HepG2 (cell line): ENCODE results near the gene SNX21. TPM values are rescaled to one million over a fixed set of nuclear protein-coding genes. Genes with fewer than 3 reads are reported as not detected.

Experiments used
- BCL3 ChIP-seq: sonication (generic); formaldehyde crosslinking; IDR thresholded peaks from 2 replicates; pipeline ENCODE4 v1.5.1; 2020; ENCODE audit warnings: mild to moderate bottlenecking, missing genetic modification reagents, moderate library complexity
- DRAP1 ChIP-seq: IDR thresholded peaks from 2 replicates; pipeline ENCODE4 v1.6.1; 2016; ENCODE audit warnings: missing genetic modification reagents, missing compliant biosample characterization
- EED ChIP-seq: sonication (generic); formaldehyde crosslinking; IDR thresholded peaks from 2 replicates; pipeline ENCODE4 v1.5.0; 2020; ENCODE audit warnings: mild to moderate bottlenecking, missing genetic modification reagents
- HHEX ChIP-seq: IDR thresholded peaks from 2 replicates; pipeline ENCODE4 v1.6.1; 2016; ENCODE audit warnings: control low read depth
- HNF1A ChIP-seq, 2 experiments: sonication (generic) in 1 of 2; formaldehyde crosslinking in 1 of 2; IDR thresholded peaks; 2 replicates each; pipeline versions ENCODE4 v1.4.0 to v1.6.1; 2016 to 2020; ENCODE audit warnings: borderline replicate concordance in 1 of 2, low read depth in 1 of 2, mild to moderate bottlenecking in 1 of 2, missing genetic modification reagents in 1 of 2
- IRX3 ChIP-seq: sonication (generic); formaldehyde crosslinking; IDR thresholded peaks from 2 replicates; pipeline ENCODE4 v1.8.1; 2023; ENCODE audit warnings: mild to moderate bottlenecking, low read depth, missing genetic modification reagents, borderline replicate concordance
- KAT8 ChIP-seq: IDR thresholded peaks from 2 replicates; pipeline ENCODE4 v1.6.1; 2016; ENCODE audit warnings: missing genetic modification reagents, missing compliant biosample characterization
- KLF12 ChIP-seq: sonication (generic); formaldehyde crosslinking; IDR thresholded peaks from 2 replicates; pipeline ENCODE4 v1.4.0; 2020; ENCODE audit warnings: missing genetic modification reagents, borderline replicate concordance
- RCOR2 ChIP-seq: IDR thresholded peaks from 2 replicates; pipeline ENCODE4 v1.6.1; 2016; ENCODE audit warnings: missing biosample characterization, missing genetic modification reagents
- RFX1 ChIP-seq: fragments of 450-650 bp; IDR thresholded peaks from 2 replicates; pipeline ENCODE4 v1.6.1; 2017
- ZBTB33 ChIP-seq: sonication (generic); formaldehyde crosslinking; IDR thresholded peaks from 2 replicates; pipeline ENCODE4 v1.4.0; 2020; ENCODE audit warnings: missing genetic modification reagents
- ZBTB34 ChIP-seq: sonication (generic); formaldehyde crosslinking; IDR thresholded peaks from 2 replicates; pipeline ENCODE4 v1.8.0; 2022; ENCODE audit warnings: mild to moderate bottlenecking, missing genetic modification reagents
- ZKSCAN5 ChIP-seq: sonication (generic); formaldehyde crosslinking; IDR thresholded peaks from 2 replicates; pipeline ENCODE4 v1.5.1; 2020; ENCODE audit warnings: mild to moderate bottlenecking, missing genetic modification reagents
- ZNF18 ChIP-seq: sonication (generic); formaldehyde crosslinking; IDR thresholded peaks from 2 replicates; pipeline ENCODE4 v1.8.0; 2022; ENCODE audit warnings: mild to moderate bottlenecking, missing genetic modification reagents; ENCODE audit not compliant: insufficient replicate concordance
- ZNF547 ChIP-seq: sonication (generic); formaldehyde crosslinking; IDR thresholded peaks from 2 replicates; pipeline ENCODE4 v1.5.1; 2020; ENCODE audit warnings: mild to moderate bottlenecking, missing genetic modification reagents
- ZNF747 ChIP-seq: sonication (generic); formaldehyde crosslinking; IDR thresholded peaks from 2 replicates; pipeline ENCODE4 v1.8.1; 2023; ENCODE audit warnings: missing genetic modification reagents, mild to moderate bottlenecking, borderline replicate concordance
- ZSCAN22 ChIP-seq: sonication (generic); formaldehyde crosslinking; IDR thresholded peaks from 2 replicates; pipeline ENCODE4 v1.4.0; 2020; ENCODE audit warnings: mild to moderate bottlenecking, missing genetic modification reagents
- polyA plus RNA-seq, 8 experiments: library from polyadenylated mRNA; depleted of rRNA in 3 of 8; stranded (reverse) in 7 of 8; unstranded in 1 of 8; fragments of >200 nt; fragmentation: Illumina TruSeq in 4 of 8; extraction: Trizol in 4 of 8; gene quantifications; 2 replicates each; pipeline versions ENCODE4 v1.2.1 to v1.2.3, GENCODE V29; 2011 to 2016; ENCODE audit warnings: low read depth in 4 of 8, missing spikeins in 1 of 8, mixed read lengths in 1 of 8; ENCODE audit not compliant: insufficient read depth in 1 of 8
- total RNA-seq, 5 experiments: library from RNA; depleted of rRNA; stranded (reverse); fragments of >200 nt; fragmentation: Illumina TruSeq; extraction: Trizol; gene quantifications; 2 replicates each; pipeline ENCODE4 v1.2.3, GENCODE V29; 2016; ENCODE audit warnings: low read depth in 1 of 5

The SNX21 gene
- total and polyA plus RNA-seq, 2 of the 13 experiments (the other 11 are each of a cell fraction or from before 2014, with no cell fraction given): 7.7 to 12.8 TPM

- TF ChIP-seq DRAP1 (CRISPR knock-in tag): peak; percentile 45
- TF ChIP-seq ZNF18 (CRISPR knock-in tag): peak; percentile 43
- TF ChIP-seq ZNF547: no peak
- peak; percentile 21; the same call in 1 of the 2 replicates for TF ChIP-seq EED
- TF ChIP-seq IRX3 (CRISPR knock-in tag): no peak
- peak; percentile 90 for TF ChIP-seq ZBTB33
- no peak for TF ChIP-seq ZSCAN22 (CRISPR knock-in tag)
- TF ChIP-seq RFX1: no peak
- TF ChIP-seq ZBTB34 (CRISPR knock-in tag): no peak
- TF ChIP-seq HHEX (CRISPR knock-in tag): no peak
- TF ChIP-seq BCL3 (CRISPR knock-in tag): 0 out of 2 replicates have a peak, but pooled peaks have one; percentile 38
- peak; percentile 34 for TF ChIP-seq KLF12 (CRISPR knock-in tag)
- no peak for TF ChIP-seq ZKSCAN5 (CRISPR knock-in tag)
- TF ChIP-seq KAT8 (CRISPR knock-in tag): no peak
- TF ChIP-seq RCOR2 (CRISPR knock-in tag): peak; percentile 46
- TF ChIP-seq HNF1A (IDR thresholded peaks at IDR 0.05; ENCODE audit: low read depth): no peak
- TF ChIP-seq HNF1A (CRISPR knock-in tag; IDR thresholded peaks at IDR 0.05; ENCODE audit: borderline replicate concordance): no peak
- no peak for TF ChIP-seq ZNF747 (CRISPR knock-in tag)
Measured at GRCh38 chr20:45833883-45834796, 541 bp downstream of the SNX21 start (continued).
